ENCODE measurements around the gene COL4A6. TPM values are rescaled to one million over a fixed set of nuclear protein-coding genes. Genes with fewer than 3 reads are reported as not detected.

COL4A6 gene
- total RNA-seq, 1 experiment from 2014 or later = 23.7 TPM

DNA sequence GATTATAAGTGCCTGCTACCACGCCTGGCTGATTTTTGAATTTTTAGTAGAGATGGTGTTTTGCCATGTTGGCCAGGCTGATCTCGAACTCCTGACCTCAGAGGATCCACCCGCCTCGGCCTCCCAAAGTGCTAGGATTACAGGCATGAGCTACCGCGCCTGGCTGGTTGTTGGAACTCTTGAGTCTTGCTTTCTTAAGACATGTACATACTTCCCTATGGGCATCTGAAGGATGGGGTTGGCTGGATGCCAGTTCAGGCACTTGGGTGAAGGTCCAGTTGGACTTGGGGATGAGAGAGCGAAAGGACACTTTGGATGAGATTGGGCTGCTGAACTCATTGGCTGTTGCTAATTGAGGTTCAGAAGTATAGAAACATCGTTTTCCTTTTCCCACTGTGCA is 306.2 kb downstream of the COL4A6 start:
- Histone ChIP-seq H3K4me3 (ENCODE audit: insufficient read depth, low read depth, low read length) (no peak overlapping the region), H3K36me3 (replicated peaks; ENCODE audit: control insufficient read depth, insufficient read depth, low read length) (no peaks in the 10 kb centered on the region), H3K27me3 (ENCODE audit: control insufficient read depth, insufficient read depth, low read length) (no peaks in the 10 kb centered on the region)
- DNase-seq = no peak

DNA sequence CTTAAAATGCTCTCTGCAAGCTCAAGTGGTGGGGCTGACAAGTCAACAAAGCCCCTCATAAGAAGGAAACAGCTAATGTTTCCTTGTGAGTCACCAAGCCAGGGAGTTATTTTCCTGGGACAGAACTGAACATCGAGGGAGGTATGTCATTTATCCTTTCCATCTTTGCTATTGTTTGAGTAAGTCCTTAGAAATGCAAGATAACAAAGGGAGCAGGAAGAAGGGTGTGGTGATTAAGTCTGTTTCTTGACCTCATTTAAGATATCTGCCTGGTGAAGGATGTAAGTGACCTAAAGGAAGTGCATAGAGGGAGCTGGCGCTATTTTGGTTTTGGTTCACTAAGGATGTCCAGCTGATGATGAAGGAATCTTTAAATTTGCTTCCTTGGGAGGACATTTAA is 306.8 kb downstream of the COL4A6 start:
- DNase-seq = no peak
- Histone ChIP-seq H3K4me3 (ENCODE audit: insufficient read depth, low read depth, low read length) (no peak overlapping the region), H3K27me3 (ENCODE audit: control insufficient read depth, insufficient read depth, low read length) (no peaks in the 10 kb centered on the region), H3K36me3 (replicated peaks; ENCODE audit: control insufficient read depth, insufficient read depth, low read length) (no peaks in the 10 kb centered on the region)

DNA sequence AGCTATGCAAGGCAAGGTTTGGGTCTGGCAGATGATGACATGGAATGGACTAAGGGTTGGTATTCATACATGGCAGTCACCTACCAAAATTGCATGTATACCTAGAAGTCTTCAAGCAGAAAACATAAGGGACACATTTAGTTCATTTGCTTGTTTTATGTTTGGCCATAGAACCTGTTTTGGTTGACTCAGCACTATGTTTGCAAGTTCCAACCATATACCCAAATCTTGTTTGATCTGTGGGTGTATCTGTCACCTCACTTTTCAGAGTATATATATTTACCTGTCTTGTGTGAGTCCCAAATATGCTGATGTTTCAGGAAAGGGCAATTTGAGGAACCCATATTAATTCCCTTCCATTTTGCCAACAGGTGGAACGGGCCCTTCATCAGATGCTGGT is 307.3 kb downstream of the COL4A6 start:
- no peaks in the 10 kb centered on the region for H3K36me3 ChIP-seq (replicated peaks; ENCODE audit: control insufficient read depth, insufficient read depth, low read length)
- H3K27me3 ChIP-seq (ENCODE audit: control insufficient read depth, insufficient read depth, low read length) = no peaks in the 10 kb centered on the region
- no peak for DNase-seq
- no peak overlapping the region for H3K4me3 ChIP-seq (ENCODE audit: insufficient read depth, low read depth, low read length)

DNA sequence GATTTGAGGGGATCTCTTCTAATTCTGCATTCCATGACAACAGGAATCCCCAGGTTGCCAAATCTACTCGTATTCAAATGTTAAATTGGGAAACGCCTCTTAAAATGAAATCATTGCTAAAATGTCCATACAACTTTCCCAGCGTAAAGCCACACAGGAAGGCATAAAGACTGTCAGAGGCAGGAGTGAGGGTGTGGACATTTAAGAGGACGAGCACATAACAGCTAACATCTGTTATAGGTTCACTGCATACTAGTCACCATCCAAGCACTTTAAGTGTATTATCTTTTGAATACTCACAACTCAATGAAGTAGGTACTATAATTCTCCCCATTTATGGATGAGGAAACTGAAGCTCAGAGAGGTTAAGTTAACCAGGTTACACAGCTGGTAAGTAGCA is 311.1 kb downstream of the COL4A6 start:
- DNase-seq = no peak
- Histone ChIP-seq H3K27me3 (ENCODE audit: control insufficient read depth, insufficient read depth, low read length) (no peaks in the 10 kb centered on the region), H3K4me3 (ENCODE audit: insufficient read depth, low read depth, low read length) (no peak overlapping the region), H3K36me3 (replicated peaks; ENCODE audit: control insufficient read depth, insufficient read depth, low read length) (no peaks in the 10 kb centered on the region)

DNA sequence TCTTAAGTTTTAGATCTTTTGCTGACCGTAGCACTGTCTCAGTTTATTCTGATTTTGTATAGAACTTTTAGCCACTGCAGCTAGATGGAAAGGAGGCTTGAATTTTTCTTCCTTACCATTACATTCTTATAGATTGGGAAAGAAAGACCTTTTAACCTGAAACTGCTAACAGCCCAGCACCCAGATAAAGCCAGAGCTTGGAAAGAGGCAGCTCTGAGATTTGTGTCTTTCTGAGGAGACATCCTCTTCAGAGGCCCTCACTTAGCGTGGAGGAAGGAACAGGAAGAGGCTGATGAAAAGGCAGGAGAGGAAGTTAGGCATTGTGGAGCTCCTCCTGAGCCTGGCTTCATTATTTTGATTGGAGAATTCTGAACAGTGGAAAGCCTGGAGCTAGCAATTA is 311.6 kb downstream of the COL4A6 start:
- DNase-seq = no peak
- Histone ChIP-seq H3K36me3 (replicated peaks; ENCODE audit: control insufficient read depth, insufficient read depth, low read length) (no peaks in the 10 kb centered on the region), H3K27me3 (ENCODE audit: control insufficient read depth, insufficient read depth, low read length) (no peaks in the 10 kb centered on the region), H3K4me3 (ENCODE audit: insufficient read depth, low read depth, low read length) (no peak overlapping the region)

DNA sequence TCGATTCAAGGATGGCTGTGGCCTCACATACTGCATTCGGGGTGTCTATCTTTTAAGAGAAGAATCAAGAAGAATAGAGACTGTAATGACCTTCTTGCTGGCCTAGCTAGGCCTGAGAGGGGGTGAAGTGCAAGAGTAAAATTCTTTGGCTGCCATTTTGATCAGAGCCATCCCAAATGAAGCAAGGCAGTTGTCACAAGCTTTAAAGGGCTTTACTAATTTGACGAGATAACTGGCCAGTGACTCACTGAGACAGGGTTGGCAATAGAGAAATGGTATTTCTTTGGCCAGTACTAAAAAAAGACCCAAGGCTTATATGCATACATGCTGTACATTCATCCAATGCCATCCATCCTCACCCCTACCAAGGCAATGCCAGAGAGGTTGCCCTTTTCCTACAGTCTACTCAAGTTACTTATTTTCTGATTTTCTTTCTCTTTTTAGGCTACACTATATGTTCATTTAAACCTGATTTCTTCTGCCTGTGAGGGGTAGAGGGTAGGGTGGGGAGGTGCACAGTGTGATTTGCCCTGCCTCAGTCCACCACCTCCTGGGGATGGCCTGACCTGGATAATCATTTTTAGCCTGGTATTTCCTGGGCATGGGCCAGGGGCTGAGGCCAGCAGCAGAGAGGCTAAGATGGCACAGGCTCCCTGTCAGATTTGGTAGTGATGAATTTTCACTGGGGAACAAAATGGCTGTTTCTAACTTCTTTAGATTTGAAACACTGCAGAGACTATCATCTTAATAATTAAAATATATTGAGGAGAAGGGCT is 314.4 kb downstream of the COL4A6 start:
- no peak for DNase-seq
- no peaks in the 10 kb centered on the region for H3K36me3 ChIP-seq (replicated peaks; ENCODE audit: control insufficient read depth, insufficient read depth, low read length)
- H3K4me3 ChIP-seq (ENCODE audit: insufficient read depth, low read depth, low read length) = no peak overlapping the region

DNA sequence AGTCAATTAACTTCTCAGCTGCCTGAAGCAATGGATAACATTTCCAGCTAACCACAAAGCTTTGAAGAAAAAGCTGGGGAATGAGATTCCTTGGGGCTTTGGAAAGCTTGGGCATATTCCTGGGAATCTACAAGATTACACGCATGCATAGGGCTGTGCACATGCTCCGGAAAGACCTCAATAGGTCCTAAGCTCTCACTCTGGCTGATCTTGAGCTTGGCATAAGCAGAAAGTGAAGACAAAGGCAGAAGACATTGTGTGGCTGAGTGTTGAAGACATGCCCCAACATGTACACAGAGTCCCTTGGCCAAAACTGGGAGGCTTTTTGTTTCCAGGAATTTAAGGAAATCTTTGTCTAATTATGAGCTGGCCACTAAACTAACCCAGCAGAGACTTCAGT is 315.5 kb downstream of the COL4A6 start:
- no peak for DNase-seq
- Histone ChIP-seq H3K27me3 (ENCODE audit: control insufficient read depth, insufficient read depth, low read length) (no peaks in the 10 kb centered on the region), H3K4me3 (ENCODE audit: insufficient read depth, low read depth, low read length) (no peak overlapping the region), H3K36me3 (replicated peaks; ENCODE audit: control insufficient read depth, insufficient read depth, low read length) (no peaks in the 10 kb centered on the region)

More for the DNA sequence above, 314.4 kb downstream of the COL4A6 start:
- no peaks in the 10 kb centered on the region for H3K27me3 ChIP-seq (ENCODE audit: control insufficient read depth, insufficient read depth, low read length)

DNA sequence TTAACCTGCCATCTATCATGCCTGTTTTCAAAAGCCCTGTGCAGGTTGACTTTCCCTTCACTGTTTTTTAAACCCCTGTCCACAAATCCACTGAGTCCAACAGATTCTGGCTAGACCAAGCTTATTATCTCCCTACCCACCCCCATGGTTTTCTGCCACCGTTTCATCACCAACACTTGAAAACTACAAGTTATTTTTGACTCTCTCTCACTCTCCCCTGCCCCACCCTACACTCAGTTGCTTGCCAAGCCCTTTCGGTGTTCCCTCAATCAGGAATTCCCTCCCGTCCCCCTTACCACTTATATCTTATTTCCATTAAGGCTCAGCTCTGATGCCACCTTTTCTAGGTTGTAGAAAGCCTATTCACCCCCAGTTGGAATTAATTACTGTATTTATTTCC is 316.9 kb downstream of the COL4A6 start:
- Histone ChIP-seq H3K4me3 (ENCODE audit: insufficient read depth, low read depth, low read length) (no peak overlapping the region), H3K36me3 (replicated peaks; ENCODE audit: control insufficient read depth, insufficient read depth, low read length) (no peaks in the 10 kb centered on the region), H3K27me3 (ENCODE audit: control insufficient read depth, insufficient read depth, low read length) (no peaks in the 10 kb centered on the region)
- no peak for DNase-seq

DNA sequence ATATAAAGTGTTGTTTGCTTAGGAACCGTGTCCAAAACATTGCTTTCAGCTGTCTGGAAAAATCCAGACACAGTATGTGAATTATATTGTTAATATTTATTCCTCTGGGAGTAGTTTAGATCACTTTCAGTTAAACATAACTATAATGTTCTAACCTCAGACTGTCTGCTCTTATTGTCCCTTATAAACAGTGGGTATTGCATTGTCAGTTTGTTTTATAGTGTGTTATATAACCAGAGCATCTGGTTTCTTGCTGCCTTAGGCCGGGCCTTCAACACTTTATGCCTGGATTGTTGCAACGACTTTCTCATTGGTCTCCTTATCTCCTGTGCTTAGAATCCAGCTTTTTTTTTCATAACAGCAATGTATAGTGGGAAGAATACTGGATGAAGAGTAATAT is 320.2 kb downstream of the COL4A6 start:
- no peaks in the 10 kb centered on the region for H3K27me3 ChIP-seq (ENCODE audit: control insufficient read depth, insufficient read depth, low read length)
- no peaks in the 10 kb centered on the region for H3K36me3 ChIP-seq (replicated peaks; ENCODE audit: control insufficient read depth, insufficient read depth, low read length)
- H3K4me3 ChIP-seq (ENCODE audit: insufficient read depth, low read depth, low read length) = no peak overlapping the region
- no peak for DNase-seq

DNA sequence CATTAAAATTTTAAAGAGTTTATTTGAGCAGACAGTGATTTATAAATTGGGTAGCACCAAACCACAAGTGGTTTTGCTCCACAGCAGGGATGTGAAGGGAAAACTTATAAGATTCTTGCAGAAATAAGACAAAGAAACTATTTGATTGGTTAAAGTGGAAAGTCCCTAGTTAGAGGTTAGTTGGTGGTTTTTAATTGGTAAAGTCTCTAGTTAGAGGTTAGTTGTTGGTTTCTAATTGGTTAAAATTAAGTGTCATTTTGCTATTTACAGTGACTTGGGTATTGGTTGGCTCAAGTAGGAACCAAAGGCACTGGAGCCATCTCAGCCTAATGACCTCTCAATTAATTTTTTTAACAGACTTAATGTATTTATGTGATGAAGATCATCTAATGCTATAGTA is 323.7 kb downstream of the COL4A6 start:
- DNase-seq = no peak

More for the DNA sequence above, 323.7 kb downstream of the COL4A6 start:
- H3K4me3 ChIP-seq (ENCODE audit: insufficient read depth, low read depth, low read length) = no peak overlapping the region
- H3K27me3 ChIP-seq (ENCODE audit: control insufficient read depth, insufficient read depth, low read length) = no peaks in the 10 kb centered on the region
- no peaks in the 10 kb centered on the region for H3K36me3 ChIP-seq (replicated peaks; ENCODE audit: control insufficient read depth, insufficient read depth, low read length)

Other genes with a start within 250 kb of the COL4A6 start
- gene COL4A5, start 1.4 kb upstream of the COL4A6 start, total RNA-seq (2014; rRNA removed; shearing (Covaris generic)) = 56.6 and 83.8 TPM in 2 replicates

Data from H7 (cell line).